OCI-LY1 (cell line): ENCODE data around the gene TMEM207.

Source experiments
- H2AFZ ChIP-seq: fragments of 200-600 bp; sonication (generic), shearing (Covaris generic); 2 replicates; pipeline ENCODE4 v1.6.0; 2014; ENCODE audit warnings: antibody characterized with exemption, mild to moderate bottlenecking, low read length
- H3F3A ChIP-seq: fragments of 200-600 bp; sonication (generic), shearing (Covaris generic); 2 replicates; pipeline ENCODE4 v1.6.0; 2014; ENCODE audit warnings: mild to moderate bottlenecking, antibody characterized with exemption, low read length, moderate library complexity; ENCODE audit not compliant: insufficient read depth
- H3K27ac ChIP-seq: fragments of 200-600 bp; sonication (generic); 2 replicates; pipeline ENCODE4 v1.5.1; 2014; ENCODE audit warnings: low read length, mixed run types, mild to moderate bottlenecking, low read depth; ENCODE audit not compliant: poor library complexity, severe bottlenecking
- H3K27me3 ChIP-seq: fragments of 200-600 bp; sonication (generic); 2 replicates; pipeline ENCODE4 v1.6.0; 2014; ENCODE audit warnings: antibody characterized with exemption, mild to moderate bottlenecking, low read length, moderate library complexity; ENCODE audit not compliant: insufficient read depth
- H3K36me3 ChIP-seq: fragments of 200-600 bp; sonication (generic); 2 replicates; pipeline ENCODE4 v1.6.1; 2014; ENCODE audit warnings: mild to moderate bottlenecking, antibody characterized with exemption, low read length, moderate library complexity, mixed read lengths; ENCODE audit not compliant: insufficient read depth
- H3K4me1 ChIP-seq: fragments of 200-600 bp; sonication (generic); 2 replicates; pipeline ENCODE4 v1.5.1; 2014; ENCODE audit warnings: mild to moderate bottlenecking, low read length, moderate library complexity; ENCODE audit not compliant: insufficient read depth, severe bottlenecking
- H3K4me2 ChIP-seq: fragments of 200-600 bp; sonication (generic), shearing (Covaris generic); 2 replicates; pipeline ENCODE4 v1.6.1; 2014; ENCODE audit warnings: low read length
- H3K4me3 ChIP-seq: fragments of 200-600 bp; sonication (generic); 2 replicates; pipeline ENCODE4 v1.5.1; 2014; ENCODE audit warnings: low read length, low read depth, mild to moderate bottlenecking, mixed read lengths; ENCODE audit not compliant: poor library complexity, severe bottlenecking
- H3K79me2 ChIP-seq: fragments of 200-600 bp; shearing (Covaris generic); 2 replicates; pipeline ENCODE4 v1.6.1; 2016; ENCODE audit warnings: mixed run types, low read length, mixed read lengths; ENCODE audit not compliant: insufficient read depth
- H3K9ac ChIP-seq: fragments of 200-600 bp; sonication (generic), shearing (Covaris generic); 2 replicates; pipeline ENCODE4 v1.6.1; 2014; ENCODE audit warnings: mild to moderate bottlenecking, low read length, mixed read lengths
- H3K9me2 ChIP-seq: fragments of 200-600 bp; sonication (generic), shearing (Covaris generic); 2 replicates; pipeline ENCODE4 v1.6.1; 2014; ENCODE audit warnings: low read depth, mild to moderate bottlenecking, low read length, mixed read lengths
- H3K9me3 ChIP-seq: fragments of 200-600 bp; shearing (Covaris generic); 2 replicates; pipeline ENCODE4 v1.6.1; 2014; ENCODE audit warnings: low read length, mixed read lengths
- H4K20me1 ChIP-seq: fragments of 200-600 bp; sonication (generic), shearing (Covaris generic); 2 replicates; pipeline ENCODE4 v1.6.0; 2016; ENCODE audit warnings: mild to moderate bottlenecking, low read length; ENCODE audit not compliant: insufficient read depth
- EZH2 ChIP-seq: fragments of 200-600 bp; sonication (generic), shearing (Covaris generic); IDR thresholded peaks from 2 replicates; pipeline ENCODE4 v1.8.0; 2017; ENCODE audit warnings: borderline replicate concordance, mixed run types, mild to moderate bottlenecking, antibody characterized with exemption, low read length, moderate library complexity, mixed read lengths
- TF ChIP-seq, protein P1 (sequence below): fragments of 200-600 bp; sonication (generic), shearing (Covaris generic); IDR thresholded peaks from 2 replicates; pipeline ENCODE4 v1.5.1; 2017; ENCODE audit warnings: mild to moderate bottlenecking, antibody characterized with exemption, low read length, moderate library complexity, mixed read lengths

Gene TMEM207

GRCh38 chr3:190429681-190430080, 20.0 kb downstream of the TMEM207 start:
- no peaks in the 10 kb centered on the region for H3K36me3 ChIP-seq
- H3K79me2 ChIP-seq: no peaks in the 10 kb centered on the region
- no peak overlapping the region for H3K4me2 ChIP-seq
- no peaks in the 10 kb centered on the region for H3K9me3 ChIP-seq
- TF ChIP-seq EZH2: no peak
- TF ChIP-seq, protein P1, sequence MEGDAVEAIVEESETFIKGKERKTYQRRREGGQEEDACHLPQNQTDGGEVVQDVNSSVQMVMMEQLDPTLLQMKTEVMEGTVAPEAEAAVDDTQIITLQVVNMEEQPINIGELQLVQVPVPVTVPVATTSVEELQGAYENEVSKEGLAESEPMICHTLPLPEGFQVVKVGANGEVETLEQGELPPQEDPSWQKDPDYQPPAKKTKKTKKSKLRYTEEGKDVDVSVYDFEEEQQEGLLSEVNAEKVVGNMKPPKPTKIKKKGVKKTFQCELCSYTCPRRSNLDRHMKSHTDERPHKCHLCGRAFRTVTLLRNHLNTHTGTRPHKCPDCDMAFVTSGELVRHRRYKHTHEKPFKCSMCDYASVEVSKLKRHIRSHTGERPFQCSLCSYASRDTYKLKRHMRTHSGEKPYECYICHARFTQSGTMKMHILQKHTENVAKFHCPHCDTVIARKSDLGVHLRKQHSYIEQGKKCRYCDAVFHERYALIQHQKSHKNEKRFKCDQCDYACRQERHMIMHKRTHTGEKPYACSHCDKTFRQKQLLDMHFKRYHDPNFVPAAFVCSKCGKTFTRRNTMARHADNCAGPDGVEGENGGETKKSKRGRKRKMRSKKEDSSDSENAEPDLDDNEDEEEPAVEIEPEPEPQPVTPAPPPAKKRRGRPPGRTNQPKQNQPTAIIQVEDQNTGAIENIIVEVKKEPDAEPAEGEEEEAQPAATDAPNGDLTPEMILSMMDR: no peak
- H3K9ac ChIP-seq: no peak overlapping the region
- no peaks in the 10 kb centered on the region for H4K20me1 ChIP-seq
- H3F3A ChIP-seq: no peaks in the 10 kb centered on the region
- H2AFZ ChIP-seq: no peak overlapping the region
- H3K9me2 ChIP-seq: no peaks in the 10 kb centered on the region
- no peaks in the 10 kb centered on the region for H3K4me1 ChIP-seq
- no peak overlapping the region for H3K27ac ChIP-seq
- H3K4me3 ChIP-seq: no peak overlapping the region
- no peaks in the 10 kb centered on the region for H3K27me3 ChIP-seq

DNA sequence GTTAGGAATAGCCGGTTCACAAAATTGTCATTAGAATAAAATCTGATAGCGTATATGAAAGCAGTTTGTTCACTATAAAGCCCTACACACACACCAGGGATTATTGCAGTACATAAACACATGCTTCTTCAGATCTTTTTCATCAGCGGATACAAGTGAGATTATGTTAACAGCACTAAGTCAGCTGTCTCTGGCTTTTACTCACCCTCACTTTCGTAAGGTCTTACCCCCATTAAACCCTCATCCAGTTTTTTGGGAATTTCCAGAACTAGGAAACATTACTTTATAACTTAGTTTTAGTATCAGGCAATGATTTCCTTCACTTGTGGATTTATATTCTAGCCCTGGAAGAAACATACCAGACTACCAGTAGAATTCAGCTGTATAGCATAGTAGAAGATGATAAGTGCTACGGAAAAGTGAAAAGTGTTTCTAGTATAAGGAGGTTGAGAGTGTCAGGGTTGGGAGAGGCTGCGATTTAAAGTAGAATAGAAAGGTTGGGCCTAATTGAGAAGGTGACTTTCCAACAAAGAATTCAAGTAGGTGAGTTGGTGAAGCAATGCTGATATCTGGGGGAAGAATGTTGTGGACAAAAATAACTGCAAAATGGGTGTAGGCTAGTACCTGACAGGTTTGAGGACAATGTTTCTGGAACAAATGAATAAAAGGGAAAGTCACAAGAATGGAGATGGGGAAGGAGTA, 22.7 kb downstream of the TMEM207 start:
- Histone ChIP-seq H3K9me2 (no peaks in the 10 kb centered on the region), H3K9me3 (no peaks in the 10 kb centered on the region), H3K36me3 (no peaks in the 10 kb centered on the region), H3F3A (no peaks in the 10 kb centered on the region), H3K4me2 (no peak overlapping the region), H3K79me2 (no peaks in the 10 kb centered on the region), H3K4me1 (no peaks in the 10 kb centered on the region), H3K9ac (no peak overlapping the region), H3K4me3 (no peak overlapping the region), H4K20me1 (no peaks in the 10 kb centered on the region), H3K27me3 (no peaks in the 10 kb centered on the region), H3K27ac (no peak overlapping the region), H2AFZ (no peak overlapping the region)
- no peak for TF ChIP-seq EZH2
- TF ChIP-seq, protein P1: no peak

GRCh38 chr3:190425833-190426232, 23.9 kb downstream of the TMEM207 start:
- Histone ChIP-seq H3K9me2 (no peaks in the 10 kb centered on the region), H3K4me2 (no peak overlapping the region), H3F3A (no peaks in the 10 kb centered on the region), H3K36me3 (no peaks in the 10 kb centered on the region), H3K9ac (no peak overlapping the region), H4K20me1 (no peaks in the 10 kb centered on the region), H3K79me2 (no peaks in the 10 kb centered on the region), H3K4me1 (no peaks in the 10 kb centered on the region), H3K9me3 (no peaks in the 10 kb centered on the region), H3K27ac (no peak overlapping the region), H3K4me3 (no peak overlapping the region), H3K27me3 (no peaks in the 10 kb centered on the region), H2AFZ (no peak overlapping the region)
- TF ChIP-seq EZH2: no peak
- TF ChIP-seq, protein P1: no peak
